HepG2 (cell line): ENCODE results near the gene SEPHS1. TPM values are rescaled to one million over a fixed set of nuclear protein-coding genes. Genes with fewer than 3 reads are reported as not detected.

ENCODE experiments used
- ATAC-seq: fragments of 200-7000 bp; cut with Tn5 transposase; 3 replicates; pipeline ENCODE4 v1.9.1; 2020; ENCODE audit warnings: mild to moderate bottlenecking, moderate library complexity
- BruUV-seq: library from RNA; stranded (reverse); fragments of 400-500 nt; replicated peaks from 2 replicates; lab custom pipeline; 2021; lab: Mats Ljungman, UMichigan
- CTCF ChIA-PET: fragments of 300-600 bp; formaldehyde crosslinking; extraction: SDS; loops from one replicate; lab custom pipeline; 2021; ENCODE audit warnings: low total read pairs, inconsistent platforms, low intra/inter-chr PET ratio; lab: Yijun Ruan, JAX
- POLR2A ChIA-PET: fragments of 350-600 bp; sonication (Branson Sonifier 250); formaldehyde crosslinking; loops from one replicate; lab custom pipeline; 2020; ENCODE audit warnings: antibody characterized with exemption, inconsistent platforms; lab: Yijun Ruan, JAX
- DNase-seq: peaks from one replicate; pipeline ENCODE4 v3.0.0-alpha.2; 2015; ENCODE audit warnings: low spot score
- FAIRE-seq: peaks from 3 replicates; lab custom pipeline; 2011; peaks lifted over from hg19 to GRCh38; lab: Jason Lieb, UNC
- H2AFZ ChIP-seq: one replicate; pipeline ENCODE4 v1.6.1; 2011; ENCODE audit warnings: low read length, inconsistent platforms
- H3K27ac ChIP-seq: fragments of 300-600 bp; 3 replicates; pipeline ENCODE4 v1.8.0; 2011; ENCODE audit warnings: mixed run types, mild to moderate bottlenecking, mixed read lengths, low read length, inconsistent platforms; ENCODE audit not compliant: insufficient read depth; ENCODE audit errors: extremely low read length
- H3K27me3 ChIP-seq, 2 experiments: fragments of 200-600 bp in 1 of 2; 2 replicates in 1 of 2; 3 replicates in 1 of 2; pipeline versions ENCODE4 v1.6.0 to v1.8.0; 2011; ENCODE audit warnings: low read length in 2 of 2, mild to moderate bottlenecking in 2 of 2, moderate library complexity in 2 of 2, inconsistent platforms in 1 of 2; ENCODE audit not compliant: insufficient read depth in 2 of 2, control insufficient read depth in 1 of 2
- H3K36me3 ChIP-seq, 2 experiments: fragments of 200-600 bp in 1 of 2; replicated peaks in 1 of 2; 2 replicates in 1 of 2; 3 replicates in 1 of 2; pipeline versions ENCODE4 v1.5.1 to v1.8.0; 2011; ENCODE audit warnings: low read length in 2 of 2, inconsistent platforms in 1 of 2; ENCODE audit not compliant: insufficient read depth in 2 of 2, control insufficient read depth in 1 of 2
- H3K4me1 ChIP-seq: 2 replicates; pipeline ENCODE4 v1.5.1; 2012; ENCODE audit warnings: low read length, inconsistent platforms; ENCODE audit not compliant: insufficient read depth
- H3K4me2 ChIP-seq: 2 replicates; pipeline ENCODE4 v1.6.0; 2011; ENCODE audit warnings: low read depth, low read length, inconsistent platforms
- H3K4me3 ChIP-seq, 3 experiments: fragments of 200-600 bp in 1 of 3; sonication (generic), shearing (Covaris generic) in 1 of 3; replicated peaks in 1 of 3; 2 replicates each; pipeline ENCODE4 v1.5.1; 2011 to 2016; ENCODE audit warnings: low read length in 3 of 3, inconsistent platforms in 2 of 3, low read depth in 2 of 3, mild to moderate bottlenecking in 2 of 3, control low read depth in 1 of 3, mixed read lengths in 1 of 3; ENCODE audit not compliant: insufficient read depth in 1 of 3
- H3K79me2 ChIP-seq: one replicate; pipeline ENCODE4 v1.6.1; 2011; ENCODE audit warnings: low read length, inconsistent platforms; ENCODE audit not compliant: insufficient read depth
- H3K9ac ChIP-seq: 2 replicates; pipeline ENCODE4 v1.6.0; 2011; ENCODE audit warnings: mild to moderate bottlenecking, low read depth, low read length, inconsistent platforms; ENCODE audit not compliant: insufficient read depth
- H3K9me3 ChIP-seq: 2 replicates; pipeline ENCODE4 v1.5.1; 2012; ENCODE audit warnings: mild to moderate bottlenecking, low read length
- H4K20me1 ChIP-seq: 2 replicates; pipeline ENCODE4 v1.6.0; 2011; ENCODE audit warnings: inconsistent platforms, mild to moderate bottlenecking, low read length, moderate library complexity; ENCODE audit not compliant: insufficient read depth
- BHLHE40 ChIP-seq: IDR thresholded peaks from 2 replicates; pipeline ENCODE4 v1.6.1; 2011; ENCODE audit warnings: low read length, improper control_type of control experiment
- CSRNP1 ChIP-seq: sonication (generic); formaldehyde crosslinking; IDR thresholded peaks from 2 replicates; pipeline ENCODE4 v1.8.1; 2023; ENCODE audit warnings: mild to moderate bottlenecking, missing genetic modification reagents
- ISX ChIP-seq: sonication (generic); formaldehyde crosslinking; conservative IDR thresholded peaks from 2 replicates; pipeline ENCODE4 v1.5.0; 2020; ENCODE audit warnings: missing genetic modification reagents
- ZNF615 ChIP-seq: sonication (generic); formaldehyde crosslinking; IDR thresholded peaks from 2 replicates; pipeline ENCODE4 v1.5.0; 2020; ENCODE audit warnings: mild to moderate bottlenecking, missing genetic modification reagents, borderline replicate concordance
- WGBS: methylation state at CpG from one replicate; pipeline ENCODE4 v1.1.6; 2017; ENCODE audit warnings: low lambda C conversion rate; 5-methylcytosine and 5-hydroxymethylcytosine counted together
- in situ Hi-C: cut with HindIII; loops from 2 replicates; pipeline ENCODE4 v1.10.0; 2017; ENCODE audit warnings: low pct_unique_long_range_greater_than_20kb; ENCODE audit not compliant: extremely low pct_ligation_motif_present
- intact Hi-C: fragments of 100-400 bp; cut with micrococcal nuclease; formaldehyde crosslinking; loops from one replicate; pipeline ENCODE4 v1.10.0; 2022; ENCODE audit not compliant: unreplicated experiment
- polyA plus RNA-seq, 8 experiments: library from polyadenylated mRNA; depleted of rRNA in 3 of 8; stranded (reverse) in 7 of 8; unstranded in 1 of 8; fragments of >200 nt; fragmentation: Illumina TruSeq in 4 of 8; extraction: Trizol in 4 of 8; gene quantifications; 2 replicates each; pipeline versions ENCODE4 v1.2.1 to v1.2.3, GENCODE V29; 2011 to 2016; ENCODE audit warnings: low read depth in 4 of 8, missing spikeins in 1 of 8, mixed read lengths in 1 of 8; ENCODE audit not compliant: insufficient read depth in 1 of 8
- total RNA-seq, 5 experiments: library from RNA; depleted of rRNA; stranded (reverse); fragments of >200 nt; fragmentation: Illumina TruSeq; extraction: Trizol; gene quantifications; 2 replicates each; pipeline ENCODE4 v1.2.3, GENCODE V29; 2016; ENCODE audit warnings: low read depth in 1 of 5

Gene SEPHS1
- total and polyA plus RNA-seq, 2 of the 13 experiments (the other 11 are each of a cell fraction or from before 2014, with no cell fraction given) = 57.8 to 61.5 TPM

GRCh38 chr10:13302821-13303555, 45.1 kb downstream of the SEPHS1 start:
- 79% methylated on average over 23 of the region's 23 CpGs for WGBS
- no peak overlapping the region for H3K9ac ChIP-seq
- peak overlapping the region; percentile 89 for H3K27ac ChIP-seq

More at GRCh38 chr10:13302821-13303555, 45.1 kb downstream of the SEPHS1 start:
- Histone ChIP-seq H3K4me1 (peaks cover 36% of the 10 kb centered on the region), H3K79me2 (no peaks in the 10 kb centered on the region), H3K27me3 (no peaks in the 10 kb centered on the region), H4K20me1 (no peaks in the 10 kb centered on the region), H3K9me3 (no peaks in the 10 kb centered on the region), H3K4me3 (peak overlapping the region in 1 of 3 experiments; percentile 79; a peak in 2 of 6 replicates), H3K36me3 (no peaks in the 10 kb centered on the region), H2AFZ (no peak overlapping the region), H3K4me2 (peak overlapping the region; percentile 80)
- no peak for TF ChIP-seq ISX (CRISPR knock-in tag)
- TF ChIP-seq ZNF615 (CRISPR knock-in tag) = no peak
- TF ChIP-seq BHLHE40 = no peak
- TF ChIP-seq CSRNP1 = 0 out of 2 replicates have a peak, but pooled peaks have one; percentile 50
- CTCF ChIA-PET = interaction anchor here (1.5 to 1.9 kb wide), 3 partner anchors 32 to 142 kb away, joined by 9 to 37 read pairs (median 9); partner anchors contain the start of gene MCM10
- POLR2A ChIA-PET = interaction anchor here (1.3 to 5.9 kb wide), 9 partner anchors 11 to 234 kb away, joined by 3 to 109 read pairs (median 7); partner anchors contain the start of gene MCM10
- intact Hi-C loops (loop anchor here (1.0 to 5.0 kb wide), 5 partner anchors 20 to 142 kb away; partner anchors contain the start of genes MCM10 and SEPHS1), in situ Hi-C loops (no loop called here)
- BruUV-seq = no TSS peak
- FAIRE-seq = no peak
- no peak for DNase-seq
- ATAC-seq = no peak
